Mucosa of gallbladder (tissue), 1 donor: ENCODE results near the gene BARHL2. TPM values are rescaled to one million over a fixed set of nuclear protein-coding genes. Genes with fewer than 3 reads are reported as not detected.

Experiments
- DNase-seq: peaks from one replicate; pipeline ENCODE4 v3.0.0-alpha.2; 2020; ENCODE audit warnings: low spot score
- total RNA-seq: library from RNA; stranded (reverse); gene quantifications from one replicate; pipeline ENCODE4 v1.2.1, GENCODE V29; 2021
- donor health status: DM: no; HTN: no; CAD: no.

BARHL2 gene
- total RNA-seq, 1 donor from 2014 or later: not detected

- DNase-seq: no peak
These were observed 6.2 kb downstream of the BARHL2 start for GRCh38 chr1:90710579-90711536.

- no peak for DNase-seq
These were observed 7.6 kb downstream of the BARHL2 start for GRCh38 chr1:90709535-90709934.

- no peak for DNase-seq
These were observed 8.3 kb downstream of the BARHL2 start for GRCh38 chr1:90708826-90709225.

GRCh38 chr1:90708236-90708786 is 8.8 kb downstream of the BARHL2 start:
- no peak for DNase-seq

GRCh38 chr1:90707363-90707710 is 9.8 kb downstream of the BARHL2 start:
- DNase-seq: peak; percentile 45

- DNase-seq: no peak
These were observed 10.4 kb downstream of the BARHL2 start for GRCh38 chr1:90706437-90707362.

GRCh38 chr1:90705956-90706355 is 11.1 kb downstream of the BARHL2 start:
- DNase-seq: no peak

GRCh38 chr1:90704817-90705216 is 12.3 kb downstream of the BARHL2 start:
- DNase-seq: no peak

GRCh38 chr1:90694846-90695245 is 22.3 kb downstream of the BARHL2 start:
- no peak for DNase-seq

GRCh38 chr1:90687747-90688146 is 29.4 kb downstream of the BARHL2 start:
- no peak for DNase-seq

- DNase-seq: no peak
These were observed 41.8 kb downstream of the BARHL2 start for GRCh38 chr1:90675161-90675847.

GRCh38 chr1:90671741-90672140 is 45.4 kb downstream of the BARHL2 start:
- no peak for DNase-seq

- DNase-seq: no peak
These were observed 45.9 kb downstream of the BARHL2 start for GRCh38 chr1:90671251-90671650.
